GM13977 (cell line): ENCODE results near the gene UROC1.

Experiments used
- DNase-seq: peaks from one replicate; pipeline ENCODE4 v3.0.0; 2012; ENCODE audit warnings: low spot score
- CTCF ChIP-seq: IDR thresholded peaks from 2 replicates; pipeline ENCODE4 v1.5.1; 2012; ENCODE audit warnings: mild to moderate bottlenecking, control low read depth; ENCODE audit not compliant: insufficient read depth; ENCODE audit errors: extremely low read depth, missing control alignments
- in situ Hi-C: fragments of 300-500 bp; cut with MboI; formaldehyde crosslinking; loops from one replicate; pipeline ENCODE4 v1.12.0; 2022; ENCODE audit warnings: low sequenced_read_pairs, low pct_unique_long_range_greater_than_20kb, mixed read lengths, inconsistent platforms; ENCODE audit not compliant: unreplicated experiment

Gene UROC1

GRCh38 chr3:126496894-126497850 lies 20.4 kb downstream of the UROC1 start:
- no peak for TF ChIP-seq CTCF
- no peak for DNase-seq
- in situ Hi-C loops = no loop called here

DNA sequence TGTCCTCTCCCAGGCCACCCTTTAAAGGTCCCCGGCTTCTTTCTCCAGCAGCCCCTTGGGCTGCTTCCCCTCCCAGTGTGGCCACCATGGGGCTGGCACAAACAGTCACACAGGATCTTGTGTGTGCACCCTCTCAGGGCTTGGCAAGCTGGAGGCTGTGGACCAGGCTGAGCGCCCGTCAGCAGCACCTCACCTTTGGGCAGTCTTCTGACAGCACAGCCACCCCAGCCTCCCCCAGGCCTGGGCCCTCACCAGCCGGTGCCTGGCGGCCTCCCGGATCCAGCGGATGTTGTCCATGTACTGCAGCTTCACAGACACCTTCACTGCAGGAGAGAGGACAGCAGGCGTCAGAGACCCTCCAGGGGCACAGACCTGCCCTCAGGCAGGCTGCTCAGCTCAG lies 21.8 kb downstream of the UROC1 start:
- DNase-seq = no peak
- TF ChIP-seq CTCF = no peak
- in situ Hi-C loops = no loop called here

DNA sequence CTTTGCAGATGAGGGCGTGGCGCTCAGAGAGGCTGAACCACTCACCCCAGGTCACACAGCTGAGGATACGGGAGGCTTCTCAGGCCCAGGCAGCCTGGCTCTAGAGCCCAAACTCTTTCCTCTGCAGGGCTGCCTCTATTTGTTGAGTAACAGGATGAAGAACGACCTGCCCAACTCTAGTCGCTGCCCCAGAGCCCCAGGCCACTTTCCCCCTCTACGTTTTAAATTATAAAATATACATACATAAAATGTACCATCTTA lies 22.7 kb downstream of the UROC1 start:
- in situ Hi-C loops = no loop called here
- DNase-seq = no peak
- no peak for TF ChIP-seq CTCF

DNA sequence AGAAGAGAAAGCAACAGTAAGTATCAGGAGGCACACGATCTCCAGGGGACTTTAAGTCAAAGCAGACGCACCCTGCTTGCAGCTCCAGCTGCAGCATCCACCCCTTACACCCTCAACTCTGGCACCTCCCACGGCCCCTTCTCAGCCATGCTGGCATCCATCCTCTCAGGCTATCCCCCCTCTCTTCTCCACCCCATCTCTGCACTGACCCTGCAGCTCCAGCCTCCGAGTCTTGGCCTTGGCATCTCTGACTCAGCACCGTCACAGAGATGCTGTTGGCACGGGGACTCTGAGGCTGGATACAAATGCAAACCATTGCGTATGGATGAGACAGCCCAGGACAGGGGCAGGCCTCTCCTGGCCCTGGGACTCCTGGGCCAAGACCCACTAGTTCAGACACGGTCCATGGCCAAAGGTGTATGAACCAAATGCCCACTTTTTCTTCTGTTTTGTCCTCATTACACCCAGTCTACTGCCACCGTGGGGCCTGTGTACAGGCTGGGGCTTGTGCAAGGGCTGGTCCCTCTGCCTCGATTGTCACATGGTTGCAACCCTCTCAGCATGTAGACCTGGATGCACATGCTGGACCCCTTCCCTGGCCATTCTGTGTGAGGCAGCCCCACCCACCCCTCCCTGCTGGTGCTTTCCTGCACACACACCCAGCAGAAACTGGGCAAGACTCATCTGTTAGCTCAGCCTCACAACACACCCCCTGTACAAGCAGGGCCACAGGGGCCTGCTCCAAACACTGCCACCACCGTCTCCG lies 23.2 kb downstream of the UROC1 start:
- TF ChIP-seq CTCF = no peak
- in situ Hi-C loops = no loop called here
- DNase-seq = no peak

DNA sequence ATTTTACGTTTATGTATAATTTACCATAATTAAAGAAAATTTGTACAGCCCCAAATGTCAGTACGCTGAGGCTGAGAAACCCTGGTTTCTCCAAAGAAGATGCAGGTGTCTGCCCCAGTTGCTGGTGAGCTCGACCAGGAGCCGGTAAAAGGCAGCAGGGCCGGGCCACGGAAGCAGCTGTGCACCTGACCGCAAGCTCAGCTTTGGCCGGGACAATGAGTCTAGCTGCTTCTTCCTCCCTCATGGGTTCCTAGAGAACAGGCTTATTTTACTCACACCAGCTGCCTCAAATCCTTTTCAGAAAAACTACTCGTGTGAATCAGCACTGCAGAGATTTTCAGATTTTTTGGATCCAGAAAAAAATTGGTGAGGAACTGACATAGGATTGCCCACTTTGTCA lies 23.8 kb downstream of the UROC1 start:
- in situ Hi-C loops = no loop called here
- no peak for DNase-seq
- TF ChIP-seq CTCF = no peak

DNA sequence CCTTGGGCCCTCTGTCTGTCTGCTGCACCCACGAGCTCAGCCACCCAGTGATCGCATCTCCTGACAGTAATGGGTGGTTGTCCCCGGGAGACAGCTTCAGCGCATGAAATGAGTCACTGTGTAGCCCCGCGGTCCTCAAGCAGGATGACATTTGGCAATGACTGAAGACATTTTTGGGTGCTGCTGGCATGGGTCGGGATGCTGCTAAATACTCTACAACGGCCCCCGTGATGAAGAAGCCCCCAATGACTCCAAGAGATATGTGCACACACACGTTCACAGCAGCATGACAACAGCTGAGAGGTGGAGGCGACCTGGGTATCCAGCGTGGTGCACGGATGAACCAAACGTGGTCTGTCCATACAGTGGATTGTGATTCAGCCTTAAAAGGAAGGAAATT lies 24.5 kb downstream of the UROC1 start:
- in situ Hi-C loops = no loop called here
- no peak for DNase-seq
- TF ChIP-seq CTCF = no peak
